ENCODE results near the gene DNAJC1. TPM values are rescaled to one million over a fixed set of nuclear protein-coding genes. Genes with fewer than 3 reads are reported as not detected.

The DNAJC1 gene
- total and polyA plus RNA-seq, 4 donors: 21.2 to 48.1 (median 32.5) TPM

DNA sequence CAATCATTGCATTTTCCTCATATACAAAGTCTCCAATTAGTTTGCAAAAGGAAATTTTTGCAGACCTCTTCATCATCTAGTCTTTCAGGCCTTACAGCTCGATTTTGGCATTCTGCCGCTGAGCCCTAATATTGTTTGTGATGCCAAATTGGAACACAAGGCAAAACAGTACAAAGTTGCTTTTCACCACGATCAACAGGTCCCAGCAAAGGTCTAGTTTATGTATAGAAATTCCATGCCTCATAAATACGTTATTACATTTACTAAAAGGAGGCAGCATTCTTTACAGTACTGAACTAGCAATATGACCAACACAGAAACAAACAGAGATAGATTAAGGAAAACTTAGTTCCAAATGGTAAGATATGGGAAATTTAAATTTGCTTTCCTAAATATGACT lies 7.0 kb upstream of the DNAJC1 start:
- H3K9me3 ChIP-seq (ENCODE audit: control insufficient read depth in 4 of 4, low read length in 3 of 4): no peaks in the 10 kb centered on the region
- no peak for DNase-seq (ENCODE audit: low spot score)
- H3K27ac ChIP-seq (ENCODE audit: low read depth in 1 of 2, low read length in 2 of 2): no peak overlapping the region
- H3K4me1 ChIP-seq (ENCODE audit: control insufficient read depth in 4 of 4, insufficient read depth in 4 of 4, low read length in 3 of 4): no peaks in the 10 kb centered on the region
- 63% methylated on average over 4 of the region's 4 CpGs for WGBS
- H3K4me3 ChIP-seq (ENCODE audit: low read depth in 1 of 3, low read length in 3 of 3): no peak overlapping the region
- H3K36me3 ChIP-seq (ENCODE audit: control insufficient read depth in 4 of 4, insufficient read depth in 3 of 4, low read depth in 1 of 4, low read length in 3 of 4): no peaks in the 10 kb centered on the region
- TF ChIP-seq, protein P1, sequence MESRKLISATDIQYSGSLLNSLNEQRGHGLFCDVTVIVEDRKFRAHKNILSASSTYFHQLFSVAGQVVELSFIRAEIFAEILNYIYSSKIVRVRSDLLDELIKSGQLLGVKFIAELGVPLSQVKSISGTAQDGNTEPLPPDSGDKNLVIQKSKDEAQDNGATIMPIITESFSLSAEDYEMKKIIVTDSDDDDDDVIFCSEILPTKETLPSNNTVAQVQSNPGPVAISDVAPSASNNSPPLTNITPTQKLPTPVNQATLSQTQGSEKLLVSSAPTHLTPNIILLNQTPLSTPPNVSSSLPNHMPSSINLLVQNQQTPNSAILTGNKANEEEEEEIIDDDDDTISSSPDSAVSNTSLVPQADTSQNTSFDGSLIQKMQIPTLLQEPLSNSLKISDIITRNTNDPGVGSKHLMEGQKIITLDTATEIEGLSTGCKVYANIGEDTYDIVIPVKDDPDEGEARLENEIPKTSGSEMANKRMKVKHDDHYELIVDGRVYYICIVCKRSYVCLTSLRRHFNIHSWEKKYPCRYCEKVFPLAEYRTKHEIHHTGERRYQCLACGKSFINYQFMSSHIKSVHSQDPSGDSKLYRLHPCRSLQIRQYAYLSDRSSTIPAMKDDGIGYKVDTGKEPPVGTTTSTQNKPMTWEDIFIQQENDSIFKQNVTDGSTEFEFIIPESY (IDR thresholded peaks at IDR 0.05): no peak
- TF ChIP-seq REST (IDR thresholded peaks at IDR 0.05): no peak
- H3K27me3 ChIP-seq (ENCODE audit: control insufficient read depth in 4 of 4, insufficient read depth in 4 of 4, low read length in 3 of 4): no peaks in the 10 kb centered on the region
- H3K9ac ChIP-seq (ENCODE audit: low read depth in 1 of 2, low read length in 2 of 2): no peak overlapping the region

DNA sequence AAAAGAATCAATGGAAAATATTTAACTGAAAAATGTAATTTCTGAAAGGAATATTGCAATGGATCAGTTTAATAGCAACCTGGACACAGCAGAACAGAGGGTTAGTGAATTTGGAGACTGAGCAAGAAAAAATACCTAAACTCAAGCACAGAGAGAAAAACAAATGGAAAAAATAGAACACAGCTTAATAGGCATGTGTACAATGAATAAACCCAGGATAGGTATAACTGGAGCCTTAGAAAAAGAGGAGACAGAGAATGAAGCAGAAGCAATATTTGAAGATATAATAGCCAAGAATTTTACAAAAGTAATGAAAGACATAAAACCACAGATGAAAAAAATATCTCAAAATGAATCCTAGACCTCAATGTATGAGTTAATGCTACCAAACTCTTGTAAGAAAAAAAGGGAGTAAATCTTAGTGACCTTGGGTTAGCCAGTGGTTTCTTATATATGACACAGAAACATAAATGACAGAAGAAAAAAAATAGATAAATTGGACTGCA lies 2.9 kb upstream of the DNAJC1 start:
- Histone ChIP-seq H3K27ac (ENCODE audit: low read depth in 1 of 2, low read length in 2 of 2) (no peak overlapping the region), H3K4me3 (ENCODE audit: low read depth in 1 of 3, low read length in 3 of 3) (no peak overlapping the region), H3K36me3 (ENCODE audit: control insufficient read depth in 4 of 4, insufficient read depth in 3 of 4, low read depth in 1 of 4, low read length in 3 of 4) (no peaks in the 10 kb centered on the region), H3K27me3 (ENCODE audit: control insufficient read depth in 4 of 4, insufficient read depth in 4 of 4, low read length in 3 of 4) (no peaks in the 10 kb centered on the region), H3K9me3 (ENCODE audit: control insufficient read depth in 4 of 4, low read length in 3 of 4) (no peaks in the 10 kb centered on the region), H3K4me1 (ENCODE audit: control insufficient read depth in 4 of 4, insufficient read depth in 4 of 4, low read length in 3 of 4) (peaks cover 0 to 15% (median 5%) of the 10 kb centered on the region in 4 donors), H3K9ac (ENCODE audit: low read depth in 1 of 2, low read length in 2 of 2) (no peak overlapping the region)
- no peak for DNase-seq (ENCODE audit: low spot score)
- TF ChIP-seq, protein P1 (IDR thresholded peaks at IDR 0.05): no peak
- TF ChIP-seq REST (IDR thresholded peaks at IDR 0.05) (no peak), TAF1 (conservative IDR thresholded peaks at IDR 0.05) (no peak), YY1 (IDR thresholded peaks at IDR 0.05) (no peak), NR2F2 (IDR thresholded peaks at IDR 0.05) (no peak), FOXA2 (IDR thresholded peaks at IDR 0.05) (no peak), GABPA (IDR thresholded peaks at IDR 0.05 in 1 of 2, conservative IDR thresholded peaks at IDR 0.05 in 1 of 2) (no peak), SP1 (IDR thresholded peaks at IDR 0.05) (no peak), MAX (IDR thresholded peaks at IDR 0.05) (no peak), FOXA1 (IDR thresholded peaks at IDR 0.05) (no peak), EGR1 (IDR thresholded peaks at IDR 0.05; ENCODE audit: low read depth in 2 of 2) (no peak)
- TF ChIP-seq, protein P2, sequence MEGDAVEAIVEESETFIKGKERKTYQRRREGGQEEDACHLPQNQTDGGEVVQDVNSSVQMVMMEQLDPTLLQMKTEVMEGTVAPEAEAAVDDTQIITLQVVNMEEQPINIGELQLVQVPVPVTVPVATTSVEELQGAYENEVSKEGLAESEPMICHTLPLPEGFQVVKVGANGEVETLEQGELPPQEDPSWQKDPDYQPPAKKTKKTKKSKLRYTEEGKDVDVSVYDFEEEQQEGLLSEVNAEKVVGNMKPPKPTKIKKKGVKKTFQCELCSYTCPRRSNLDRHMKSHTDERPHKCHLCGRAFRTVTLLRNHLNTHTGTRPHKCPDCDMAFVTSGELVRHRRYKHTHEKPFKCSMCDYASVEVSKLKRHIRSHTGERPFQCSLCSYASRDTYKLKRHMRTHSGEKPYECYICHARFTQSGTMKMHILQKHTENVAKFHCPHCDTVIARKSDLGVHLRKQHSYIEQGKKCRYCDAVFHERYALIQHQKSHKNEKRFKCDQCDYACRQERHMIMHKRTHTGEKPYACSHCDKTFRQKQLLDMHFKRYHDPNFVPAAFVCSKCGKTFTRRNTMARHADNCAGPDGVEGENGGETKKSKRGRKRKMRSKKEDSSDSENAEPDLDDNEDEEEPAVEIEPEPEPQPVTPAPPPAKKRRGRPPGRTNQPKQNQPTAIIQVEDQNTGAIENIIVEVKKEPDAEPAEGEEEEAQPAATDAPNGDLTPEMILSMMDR (IDR thresholded peaks at IDR 0.05; ENCODE audit: low read depth, low read length, missing input control): no peak

Measured in liver (tissue), 9 donors.